Adrenal gland (tissue), 5 donors: ENCODE results near the gene RNF212.

ENCODE experiments used
- CTCF ChIP-seq, 6 experiments: fragments of 450-650 bp in 4 of 6; fragments of 200-600 bp in 2 of 6; sonication (generic) in 1 of 6; IDR thresholded peaks; 1 replicate in 5 of 6; 2 replicates in 1 of 6; pipeline versions ENCODE4 v1.5.1 to v1.8.0; 2016 to 2021; ENCODE audit warnings: antibody characterized with exemption in 6 of 6, mild to moderate bottlenecking in 2 of 6, moderate library complexity in 1 of 6
- POLR2A ChIP-seq, 2 donors: fragments of 450-650 bp; IDR thresholded peaks; one replicate each; pipeline ENCODE4 v1.6.1; 2017; ENCODE audit warnings: antibody characterized with exemption in 2 of 2, mild to moderate bottlenecking in 2 of 2, moderate library complexity in 1 of 2
- donor health status: DM: no; HTN: no; CAD: no.

- TF ChIP-seq POLR2A (IDR thresholded peaks at IDR 0.05) (no peak), CTCF (IDR thresholded peaks at IDR 0.05) (no peak)
Observed at GRCh38 chr4:1099270-1099669, 14.1 kb downstream of the RNF212 start.
